HepG2 (cell line): ENCODE data around the gene TAC3. TPM values are rescaled to one million over a fixed set of nuclear protein-coding genes. Genes with fewer than 3 reads are reported as not detected.
A peak's percentile ranks its signal among the peaks of the same experiment; 100 is the strongest.

Experiments used
- MEF2D ChIP-seq: sonication (generic); formaldehyde crosslinking; IDR thresholded peaks from 2 replicates; pipeline ENCODE4 v1.5.1; 2020; ENCODE audit warnings: mild to moderate bottlenecking, missing genetic modification reagents
- MEIS2 ChIP-seq: sonication (generic); formaldehyde crosslinking; IDR thresholded peaks from 2 replicates; pipeline ENCODE4 v1.9.0; 2021; ENCODE audit warnings: mild to moderate bottlenecking, missing genetic modification reagents
- MIER3 ChIP-seq: IDR thresholded peaks from 2 replicates; pipeline ENCODE4 v1.6.1; 2016; ENCODE audit warnings: missing compliant biosample characterization, borderline replicate concordance
- RNF2 ChIP-seq: fragments of 450-650 bp; conservative IDR thresholded peaks from 2 replicates; pipeline ENCODE4 v1.6.1; 2016; ENCODE audit warnings: low read depth
- RXRB ChIP-seq: IDR thresholded peaks from 2 replicates; pipeline ENCODE4 v1.6.1; 2016; ENCODE audit warnings: borderline replicate concordance, missing genetic modification reagents, missing compliant biosample characterization
- SNRNP70 ChIP-seq: fragments of 200-400 bp; formaldehyde crosslinking; IDR thresholded peaks from 2 replicates; pipeline ENCODE4 v1.6.1; 2017; ENCODE audit warnings: mild to moderate bottlenecking, low read depth, low read length, moderate library complexity
- TOPORS ChIP-seq: sonication (generic); formaldehyde crosslinking; IDR thresholded peaks from 2 replicates; pipeline ENCODE4 v1.8.0; 2023; ENCODE audit warnings: mild to moderate bottlenecking, missing genetic modification reagents
- ZFP1 ChIP-seq: IDR thresholded peaks from 2 replicates; pipeline ENCODE4 v1.6.1; 2016
- ZNF282 ChIP-seq: fragments of 450-650 bp; IDR thresholded peaks from 2 replicates; pipeline ENCODE4 v1.6.1; 2018; ENCODE audit not compliant: partially characterized antibody
- ZNF296 ChIP-seq: sonication (generic); formaldehyde crosslinking; conservative IDR thresholded peaks from 2 replicates; pipeline ENCODE4 v1.5.0; 2020; ENCODE audit warnings: mild to moderate bottlenecking, missing genetic modification reagents
- ZNF30 ChIP-seq: sonication (generic); formaldehyde crosslinking; IDR thresholded peaks from 2 replicates; pipeline ENCODE4 v1.5.0; 2020; ENCODE audit warnings: mild to moderate bottlenecking, missing genetic modification reagents
- ZNF501 ChIP-seq: sonication (generic); formaldehyde crosslinking; IDR thresholded peaks from 2 replicates; pipeline ENCODE4 v1.5.1; 2020; ENCODE audit warnings: mild to moderate bottlenecking, moderate library complexity, missing genetic modification reagents
- ZNF768 ChIP-seq: sonication (generic); formaldehyde crosslinking; IDR thresholded peaks from 2 replicates; pipeline ENCODE4 v1.4.0; 2020; ENCODE audit warnings: missing genetic modification reagents
- ZNF841 ChIP-seq: sonication (generic); formaldehyde crosslinking; IDR thresholded peaks from 2 replicates; pipeline ENCODE4 v1.8.1; 2023; ENCODE audit warnings: missing genetic modification reagents, borderline replicate concordance
- polyA plus RNA-seq, 8 experiments: library from polyadenylated mRNA; depleted of rRNA in 3 of 8; stranded (reverse) in 7 of 8; unstranded in 1 of 8; fragments of >200 nt; fragmentation: Illumina TruSeq in 4 of 8; extraction: Trizol in 4 of 8; gene quantifications; 2 replicates each; pipeline versions ENCODE4 v1.2.1 to v1.2.3, GENCODE V29; 2011 to 2016; ENCODE audit warnings: low read depth in 4 of 8, missing spikeins in 1 of 8, mixed read lengths in 1 of 8; ENCODE audit not compliant: insufficient read depth in 1 of 8
- total RNA-seq, 5 experiments: library from RNA; depleted of rRNA; stranded (reverse); fragments of >200 nt; fragmentation: Illumina TruSeq; extraction: Trizol; gene quantifications; 2 replicates each; pipeline ENCODE4 v1.2.3, GENCODE V29; 2016; ENCODE audit warnings: low read depth in 1 of 5
- TF ChIP-seq, protein P1 (sequence below): sonication (generic); formaldehyde crosslinking; IDR thresholded peaks from 2 replicates; pipeline ENCODE4 v1.4.0; 2020; ENCODE audit warnings: missing genetic modification reagents
- TF ChIP-seq, protein P2 (sequence below): sonication (generic); formaldehyde crosslinking; IDR thresholded peaks from 2 replicates; pipeline ENCODE4 v1.5.1; 2020; ENCODE audit warnings: missing genetic modification reagents, mild to moderate bottlenecking, borderline replicate concordance
- TF ChIP-seq, protein P3 (sequence below): IDR thresholded peaks from 2 replicates; pipeline ENCODE4 v1.6.1; 2016; ENCODE audit warnings: mild to moderate bottlenecking
- TF ChIP-seq, protein P4 (sequence below): sonication (generic); formaldehyde crosslinking; conservative IDR thresholded peaks from 2 replicates; pipeline ENCODE4 v1.8.0; 2022; ENCODE audit warnings: mild to moderate bottlenecking, moderate library complexity, missing genetic modification reagents
- TF ChIP-seq, protein P5 (sequence below): sonication (generic); formaldehyde crosslinking; IDR thresholded peaks from 2 replicates; pipeline ENCODE4 v1.4.0; 2020; ENCODE audit warnings: low read depth, missing genetic modification reagents

Gene TAC3
- total and polyA plus RNA-seq, 2 of the 13 experiments (the other 11 are each of a cell fraction or from before 2014, with no cell fraction given) = 0.13 to 0.15 TPM

DNA sequence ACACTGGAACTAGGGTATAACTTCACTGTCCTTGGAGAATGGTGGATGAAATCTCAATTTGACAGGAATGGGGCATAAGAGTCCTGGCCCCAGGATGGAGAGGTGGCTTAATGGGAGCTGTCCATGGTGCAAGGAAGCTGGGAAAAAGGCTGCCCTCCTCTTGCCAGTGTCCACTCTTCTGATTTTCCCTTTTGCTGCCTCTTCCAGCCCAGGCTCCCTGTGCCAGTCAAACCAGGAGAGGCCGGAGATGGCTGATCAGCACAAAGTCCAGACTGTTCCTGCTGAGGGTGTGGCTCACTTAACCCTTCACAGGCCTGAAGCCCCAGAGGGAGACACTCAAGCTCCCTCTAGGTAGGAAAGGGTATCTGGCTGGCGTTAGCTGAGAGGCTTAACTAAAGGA is 33.6 kb upstream of the TAC3 start, which contains the start of gene MYO1A (continued):
- TF ChIP-seq, protein P1, sequence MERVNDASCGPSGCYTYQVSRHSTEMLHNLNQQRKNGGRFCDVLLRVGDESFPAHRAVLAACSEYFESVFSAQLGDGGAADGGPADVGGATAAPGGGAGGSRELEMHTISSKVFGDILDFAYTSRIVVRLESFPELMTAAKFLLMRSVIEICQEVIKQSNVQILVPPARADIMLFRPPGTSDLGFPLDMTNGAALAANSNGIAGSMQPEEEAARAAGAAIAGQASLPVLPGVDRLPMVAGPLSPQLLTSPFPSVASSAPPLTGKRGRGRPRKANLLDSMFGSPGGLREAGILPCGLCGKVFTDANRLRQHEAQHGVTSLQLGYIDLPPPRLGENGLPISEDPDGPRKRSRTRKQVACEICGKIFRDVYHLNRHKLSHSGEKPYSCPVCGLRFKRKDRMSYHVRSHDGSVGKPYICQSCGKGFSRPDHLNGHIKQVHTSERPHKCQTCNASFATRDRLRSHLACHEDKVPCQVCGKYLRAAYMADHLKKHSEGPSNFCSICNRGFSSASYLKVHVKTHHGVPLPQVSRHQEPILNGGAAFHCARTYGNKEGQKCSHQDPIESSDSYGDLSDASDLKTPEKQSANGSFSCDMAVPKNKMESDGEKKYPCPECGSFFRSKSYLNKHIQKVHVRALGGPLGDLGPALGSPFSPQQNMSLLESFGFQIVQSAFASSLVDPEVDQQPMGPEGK = peak; percentile 28; the same call in 1 of the 2 replicates
- no peak for TF ChIP-seq RNF2
- no peak for TF ChIP-seq MEIS2 (CRISPR knock-in tag)
- TF ChIP-seq ZNF296 (CRISPR knock-in tag) = no peak
- no peak for TF ChIP-seq SNRNP70
- TF ChIP-seq ZNF30 (CRISPR knock-in tag) = 0 out of 2 replicates have a peak, but pooled peaks have one; percentile 42
- TF ChIP-seq ZNF501 (CRISPR knock-in tag) = no peak
- TF ChIP-seq MEF2D (CRISPR knock-in tag) = no peak
- TF ChIP-seq ZFP1 (CRISPR knock-in tag) = no peak
- TF ChIP-seq TOPORS = no peak
- TF ChIP-seq, protein P2, sequence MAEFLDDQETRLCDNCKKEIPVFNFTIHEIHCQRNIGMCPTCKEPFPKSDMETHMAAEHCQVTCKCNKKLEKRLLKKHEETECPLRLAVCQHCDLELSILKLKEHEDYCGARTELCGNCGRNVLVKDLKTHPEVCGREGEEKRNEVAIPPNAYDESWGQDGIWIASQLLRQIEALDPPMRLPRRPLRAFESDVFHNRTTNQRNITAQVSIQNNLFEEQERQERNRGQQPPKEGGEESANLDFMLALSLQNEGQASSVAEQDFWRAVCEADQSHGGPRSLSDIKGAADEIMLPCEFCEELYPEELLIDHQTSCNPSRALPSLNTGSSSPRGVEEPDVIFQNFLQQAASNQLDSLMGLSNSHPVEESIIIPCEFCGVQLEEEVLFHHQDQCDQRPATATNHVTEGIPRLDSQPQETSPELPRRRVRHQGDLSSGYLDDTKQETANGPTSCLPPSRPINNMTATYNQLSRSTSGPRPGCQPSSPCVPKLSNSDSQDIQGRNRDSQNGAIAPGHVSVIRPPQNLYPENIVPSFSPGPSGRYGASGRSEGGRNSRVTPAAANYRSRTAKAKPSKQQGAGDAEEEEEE = no peak
- TF ChIP-seq, protein P3, sequence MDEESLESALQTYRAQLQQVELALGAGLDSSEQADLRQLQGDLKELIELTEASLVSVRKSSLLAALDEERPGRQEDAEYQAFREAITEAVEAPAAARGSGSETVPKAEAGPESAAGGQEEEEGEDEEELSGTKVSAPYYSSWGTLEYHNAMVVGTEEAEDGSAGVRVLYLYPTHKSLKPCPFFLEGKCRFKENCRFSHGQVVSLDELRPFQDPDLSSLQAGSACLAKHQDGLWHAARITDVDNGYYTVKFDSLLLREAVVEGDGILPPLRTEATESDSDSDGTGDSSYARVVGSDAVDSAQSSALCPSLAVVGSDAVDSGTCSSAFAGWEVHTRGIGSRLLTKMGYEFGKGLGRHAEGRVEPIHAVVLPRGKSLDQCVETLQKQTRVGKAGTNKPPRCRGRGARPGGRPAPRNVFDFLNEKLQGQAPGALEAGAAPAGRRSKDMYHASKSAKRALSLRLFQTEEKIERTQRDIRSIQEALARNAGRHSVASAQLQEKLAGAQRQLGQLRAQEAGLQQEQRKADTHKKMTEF (CRISPR knock-in tag) = no peak
- TF ChIP-seq MIER3 = no peak
- TF ChIP-seq, protein P4, sequence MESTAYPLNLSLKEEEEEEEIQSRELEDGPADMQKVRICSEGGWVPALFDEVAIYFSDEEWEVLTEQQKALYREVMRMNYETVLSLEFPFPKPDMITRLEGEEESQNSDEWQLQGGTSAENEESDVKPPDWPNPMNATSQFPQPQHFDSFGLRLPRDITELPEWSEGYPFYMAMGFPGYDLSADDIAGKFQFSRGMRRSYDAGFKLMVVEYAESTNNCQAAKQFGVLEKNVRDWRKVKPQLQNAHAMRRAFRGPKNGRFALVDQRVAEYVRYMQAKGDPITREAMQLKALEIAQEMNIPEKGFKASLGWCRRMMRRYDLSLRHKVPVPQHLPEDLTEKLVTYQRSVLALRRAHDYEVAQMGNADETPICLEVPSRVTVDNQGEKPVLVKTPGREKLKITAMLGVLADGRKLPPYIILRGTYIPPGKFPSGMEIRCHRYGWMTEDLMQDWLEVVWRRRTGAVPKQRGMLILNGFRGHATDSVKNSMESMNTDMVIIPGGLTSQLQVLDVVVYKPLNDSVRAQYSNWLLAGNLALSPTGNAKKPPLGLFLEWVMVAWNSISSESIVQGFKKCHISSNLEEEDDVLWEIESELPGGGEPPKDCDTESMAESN (CRISPR knock-in tag) = no peak
- TF ChIP-seq ZNF841 (CRISPR knock-in tag) = no peak
- TF ChIP-seq ZNF282 = no peak
- TF ChIP-seq, protein P5, sequence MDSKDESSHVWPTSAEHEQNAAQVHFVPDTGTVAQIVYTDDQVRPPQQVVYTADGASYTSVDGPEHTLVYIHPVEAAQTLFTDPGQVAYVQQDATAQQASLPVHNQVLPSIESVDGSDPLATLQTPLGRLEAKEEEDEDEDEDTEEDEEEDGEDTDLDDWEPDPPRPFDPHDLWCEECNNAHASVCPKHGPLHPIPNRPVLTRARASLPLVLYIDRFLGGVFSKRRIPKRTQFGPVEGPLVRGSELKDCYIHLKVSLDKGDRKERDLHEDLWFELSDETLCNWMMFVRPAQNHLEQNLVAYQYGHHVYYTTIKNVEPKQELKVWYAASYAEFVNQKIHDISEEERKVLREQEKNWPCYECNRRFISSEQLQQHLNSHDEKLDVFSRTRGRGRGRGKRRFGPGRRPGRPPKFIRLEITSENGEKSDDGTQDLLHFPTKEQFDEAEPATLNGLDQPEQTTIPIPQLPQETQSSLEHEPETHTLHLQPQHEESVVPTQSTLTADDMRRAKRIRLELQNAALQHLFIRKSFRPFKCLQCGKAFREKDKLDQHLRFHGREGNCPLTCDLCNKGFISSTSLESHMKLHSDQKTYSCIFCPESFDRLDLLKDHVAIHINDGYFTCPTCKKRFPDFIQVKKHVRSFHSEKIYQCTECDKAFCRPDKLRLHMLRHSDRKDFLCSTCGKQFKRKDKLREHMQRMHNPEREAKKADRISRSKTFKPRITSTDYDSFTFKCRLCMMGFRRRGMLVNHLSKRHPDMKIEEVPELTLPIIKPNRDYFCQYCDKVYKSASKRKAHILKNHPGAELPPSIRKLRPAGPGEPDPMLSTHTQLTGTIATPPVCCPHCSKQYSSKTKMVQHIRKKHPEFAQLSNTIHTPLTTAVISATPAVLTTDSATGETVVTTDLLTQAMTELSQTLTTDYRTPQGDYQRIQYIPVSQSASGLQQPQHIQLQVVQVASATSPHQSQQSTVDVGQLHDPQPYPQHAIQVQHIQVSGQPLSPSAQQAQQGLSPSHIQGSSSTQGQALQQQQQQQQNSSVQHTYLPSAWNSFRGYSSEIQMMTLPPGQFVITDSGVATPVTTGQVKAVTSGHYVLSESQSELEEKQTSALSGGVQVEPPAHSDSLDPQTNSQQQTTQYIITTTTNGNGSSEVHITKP (CRISPR knock-in tag) = no peak
- no peak for TF ChIP-seq ZNF768 (CRISPR knock-in tag)
- peak; percentile 41; the same call in 1 of the 2 replicates for TF ChIP-seq RXRB (CRISPR knock-in tag)
